Fibroblast of the aortic adventitia (primary cell): Measurements from ENCODE around the gene ZNF324B. TPM values are rescaled to one million over a fixed set of nuclear protein-coding genes. Genes with fewer than 3 reads are reported as not detected.

ENCODE experiments used
- DNase-seq: peaks from one replicate; pipeline ENCODE4 v3.0.0-alpha.2; 2010; ENCODE audit warnings: low read depth
- H3K4me3 ChIP-seq: 2 replicates; pipeline ENCODE4 v1.5.1; 2011; ENCODE audit warnings: low read depth, mild to moderate bottlenecking, control low read depth, low read length, moderate library complexity
- total RNA-seq: library from RNA; depleted of rRNA; stranded (reverse); fragments of >200 nt; gene quantifications from 2 replicates; pipeline ENCODE4 v1.2.3, GENCODE V29; 2012; ENCODE audit warnings: low replicate concordance
- TF ChIP-seq, protein P1 (sequence below): IDR thresholded peaks from 2 replicates; pipeline ENCODE4 v1.5.1; 2011; ENCODE audit warnings: mild to moderate bottlenecking, low read length, control low read depth, inconsistent platforms; ENCODE audit not compliant: insufficient read depth

The ZNF324B gene
- total RNA-seq, 1 donor: 9.5 TPM

DNA sequence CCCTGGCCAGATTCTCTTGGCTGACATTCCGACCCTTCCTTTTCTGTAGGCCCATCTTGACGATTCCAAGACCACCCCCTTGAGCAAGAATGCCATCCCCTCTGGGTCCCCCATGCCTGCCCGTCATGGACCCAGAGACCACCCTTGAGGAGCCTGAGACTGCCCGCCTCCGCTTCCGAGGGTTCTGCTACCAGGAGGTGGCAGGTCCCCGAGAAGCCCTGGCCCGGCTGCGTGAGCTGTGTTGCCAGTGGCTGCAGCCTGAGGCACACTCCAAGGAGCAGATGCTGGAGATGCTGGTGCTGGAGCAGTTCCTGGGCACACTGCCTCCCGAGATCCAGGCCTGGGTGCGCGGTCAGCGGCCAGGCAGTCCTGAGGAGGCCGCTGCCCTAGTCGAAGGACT, 25.7 kb downstream of the ZNF324B start:
- DNase-seq: no peak
- peak overlapping the region; percentile 74 for H3K4me3 ChIP-seq
- TF ChIP-seq, protein P1, sequence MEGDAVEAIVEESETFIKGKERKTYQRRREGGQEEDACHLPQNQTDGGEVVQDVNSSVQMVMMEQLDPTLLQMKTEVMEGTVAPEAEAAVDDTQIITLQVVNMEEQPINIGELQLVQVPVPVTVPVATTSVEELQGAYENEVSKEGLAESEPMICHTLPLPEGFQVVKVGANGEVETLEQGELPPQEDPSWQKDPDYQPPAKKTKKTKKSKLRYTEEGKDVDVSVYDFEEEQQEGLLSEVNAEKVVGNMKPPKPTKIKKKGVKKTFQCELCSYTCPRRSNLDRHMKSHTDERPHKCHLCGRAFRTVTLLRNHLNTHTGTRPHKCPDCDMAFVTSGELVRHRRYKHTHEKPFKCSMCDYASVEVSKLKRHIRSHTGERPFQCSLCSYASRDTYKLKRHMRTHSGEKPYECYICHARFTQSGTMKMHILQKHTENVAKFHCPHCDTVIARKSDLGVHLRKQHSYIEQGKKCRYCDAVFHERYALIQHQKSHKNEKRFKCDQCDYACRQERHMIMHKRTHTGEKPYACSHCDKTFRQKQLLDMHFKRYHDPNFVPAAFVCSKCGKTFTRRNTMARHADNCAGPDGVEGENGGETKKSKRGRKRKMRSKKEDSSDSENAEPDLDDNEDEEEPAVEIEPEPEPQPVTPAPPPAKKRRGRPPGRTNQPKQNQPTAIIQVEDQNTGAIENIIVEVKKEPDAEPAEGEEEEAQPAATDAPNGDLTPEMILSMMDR: no peak

DNA sequence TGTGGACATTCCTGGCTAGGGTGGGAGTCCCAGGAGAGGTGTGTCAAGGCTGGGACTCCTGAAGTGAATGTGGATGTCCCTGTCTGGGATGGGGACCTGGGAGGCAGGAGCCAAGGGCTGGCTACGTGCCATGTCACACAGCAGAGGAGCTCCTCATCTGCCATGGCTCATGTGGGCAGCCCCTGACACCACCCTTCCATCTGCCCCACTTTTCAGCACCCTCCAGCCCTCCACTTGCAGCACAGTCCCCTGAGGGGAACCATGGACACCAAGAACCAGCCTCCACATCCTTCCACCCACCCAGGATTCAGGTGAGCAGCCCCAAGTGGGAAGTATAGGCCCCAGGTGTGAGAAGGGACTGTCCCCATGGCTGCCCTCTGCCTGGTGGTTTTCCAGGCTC, 26.4 kb downstream of the ZNF324B start:
- TF ChIP-seq, protein P1: no peak
- DNase-seq: no peak
- H3K4me3 ChIP-seq: no peak overlapping the region

DNA sequence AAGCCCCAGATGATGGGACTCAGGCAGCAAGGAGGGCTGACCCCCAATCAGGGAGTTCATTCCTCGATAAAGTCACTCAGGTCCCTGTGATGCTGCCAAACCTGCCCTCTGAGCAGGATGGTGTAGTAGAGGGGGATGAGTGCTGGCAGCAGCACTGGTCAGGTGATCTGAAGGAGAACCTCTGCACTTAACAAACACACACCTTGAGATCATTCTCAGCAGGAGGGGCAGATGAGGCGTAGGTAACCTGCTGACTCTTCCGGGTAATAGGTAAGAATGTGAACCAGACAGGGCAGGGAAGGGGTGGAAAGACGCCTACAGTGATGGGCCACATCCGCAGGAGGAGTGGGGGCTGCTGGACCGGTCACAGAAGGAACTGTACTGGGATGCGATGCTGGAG, 27.9 kb downstream of the ZNF324B start:
- H3K4me3 ChIP-seq: no peak overlapping the region
- TF ChIP-seq, protein P1: no peak
- DNase-seq: no peak

DNA sequence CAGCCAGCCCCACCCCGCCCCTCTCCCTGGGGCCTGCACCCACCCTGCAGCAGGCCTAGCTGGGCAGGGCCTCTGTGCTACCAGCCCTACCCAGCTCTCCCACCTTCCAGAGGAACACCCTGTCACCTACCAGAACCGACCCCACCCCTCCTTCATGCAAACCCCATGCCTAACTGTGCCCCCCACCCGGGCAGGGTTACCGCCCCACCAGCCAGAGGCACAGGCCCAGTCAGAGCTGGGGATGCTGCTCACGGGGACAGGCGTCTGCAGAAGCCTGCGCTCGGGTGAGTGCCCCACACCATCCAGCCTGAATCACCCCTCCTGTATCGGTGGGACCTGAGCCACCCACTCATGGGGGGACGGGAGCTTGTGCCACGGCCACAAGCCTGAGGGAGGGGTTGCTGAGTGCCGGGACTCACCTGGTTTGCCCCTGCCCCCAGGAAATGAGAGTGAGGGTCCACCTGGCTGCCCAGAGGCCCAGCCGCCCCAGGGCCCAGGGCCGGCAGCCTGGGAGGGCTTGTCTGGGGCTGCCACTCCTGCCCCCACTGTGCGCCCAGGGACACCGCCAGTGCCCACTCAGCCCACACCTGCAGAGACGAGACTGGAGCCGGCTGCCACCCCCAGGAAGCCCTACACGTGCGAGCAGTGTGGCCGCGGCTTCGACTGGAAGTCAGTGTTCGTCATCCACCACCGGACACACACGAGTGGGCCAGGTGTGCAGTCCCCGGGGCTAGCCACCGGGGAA, 28.5 kb downstream of the ZNF324B start:
- TF ChIP-seq, protein P1: no peak
- H3K4me3 ChIP-seq: no peak overlapping the region
- DNase-seq: no peak

DNA sequence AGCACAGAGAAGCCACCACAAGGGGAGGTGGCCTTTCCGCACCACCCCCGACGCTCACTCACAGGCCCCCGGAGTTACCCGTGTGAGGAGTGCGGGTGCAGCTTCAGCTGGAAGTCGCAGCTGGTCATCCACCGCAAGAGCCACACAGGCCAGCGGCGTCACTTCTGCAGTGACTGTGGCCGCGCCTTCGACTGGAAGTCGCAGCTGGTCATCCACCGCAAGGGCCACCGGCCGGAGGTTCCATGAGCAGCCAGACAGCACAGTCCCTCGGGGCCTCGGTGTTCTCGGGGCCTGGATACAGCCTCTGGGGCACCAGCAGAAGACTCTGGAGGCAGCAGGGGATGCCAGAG, 29.0 kb downstream of the ZNF324B start:
- no peak overlapping the region for H3K4me3 ChIP-seq
- no peak for DNase-seq
- TF ChIP-seq, protein P1: no peak

DNA sequence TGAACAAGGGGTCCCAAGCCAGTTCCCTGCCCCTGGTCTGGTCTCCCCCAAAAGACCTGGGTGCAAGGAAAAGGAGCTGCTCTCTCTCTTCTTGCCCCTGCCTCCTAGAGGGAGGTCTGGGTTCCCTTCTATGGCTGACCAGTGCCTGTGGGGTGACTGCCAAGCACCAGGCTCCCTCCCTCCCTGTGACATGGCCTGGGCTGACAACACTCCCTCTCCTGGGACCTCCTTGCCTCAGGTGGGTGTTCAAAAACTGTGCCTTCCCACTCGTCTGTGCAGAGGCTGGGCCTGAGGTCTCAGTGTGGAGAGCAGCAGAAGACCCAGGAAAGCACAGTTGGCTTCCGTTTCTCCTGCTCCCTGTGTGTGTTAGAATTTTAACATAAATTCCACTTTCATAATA, 29.4 kb downstream of the ZNF324B start:
- no peak for DNase-seq
- TF ChIP-seq, protein P1: no peak
- no peak overlapping the region for H3K4me3 ChIP-seq

DNA sequence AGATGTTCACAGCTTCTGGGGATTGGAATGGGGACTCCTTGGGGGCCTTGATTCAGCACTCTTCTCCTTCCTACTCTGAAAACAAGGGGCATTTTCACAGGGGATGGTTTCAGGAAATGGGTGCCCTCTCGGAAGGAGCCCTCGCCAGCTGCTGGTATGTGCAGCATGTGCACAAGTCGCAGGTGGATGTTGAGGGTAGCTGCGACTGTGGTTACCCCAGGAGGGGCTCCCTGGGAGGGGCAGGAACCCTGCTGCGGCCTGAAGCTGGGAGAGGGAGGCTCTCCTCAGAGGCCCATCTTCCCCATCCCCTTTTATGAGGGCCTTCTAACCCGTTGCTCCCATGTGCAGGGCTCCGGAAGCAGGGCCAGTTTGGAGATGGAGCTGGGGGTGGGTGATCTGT, 30.9 kb downstream of the ZNF324B start:
- TF ChIP-seq, protein P1: no peak

More for the DNA sequence above, 30.9 kb downstream of the ZNF324B start:
- DNase-seq: no peak
- H3K4me3 ChIP-seq: no peak overlapping the region
